HepG2 (cell line): ENCODE data around the gene SERPINB6. TPM values are rescaled to one million over a fixed set of nuclear protein-coding genes. Genes with fewer than 3 reads are reported as not detected.
A peak's percentile ranks its signal among the peaks of the same experiment; 100 is the strongest.

Source experiments
- ARID2 ChIP-seq: sonication (generic); formaldehyde crosslinking; IDR thresholded peaks from 2 replicates; pipeline ENCODE4 v1.8.1; 2022; ENCODE audit warnings: mild to moderate bottlenecking, missing genetic modification reagents, borderline replicate concordance
- DNMT1 ChIP-seq: sonication (generic); formaldehyde crosslinking; IDR thresholded peaks from 2 replicates; pipeline ENCODE4 v1.5.1; 2020; ENCODE audit warnings: mild to moderate bottlenecking, missing genetic modification reagents
- GABPA ChIP-seq, 2 experiments: IDR thresholded peaks; 2 replicates each; pipeline ENCODE4 v1.6.1; 2011 to 2016; ENCODE audit warnings: low read depth in 2 of 2, low read length in 1 of 2, missing biosample characterization in 1 of 2, missing genetic modification characterization in 1 of 2
- HNF4G ChIP-seq, 2 experiments: sonication (generic) in 1 of 2; formaldehyde crosslinking in 1 of 2; IDR thresholded peaks; 2 replicates each; pipeline versions ENCODE4 v1.4.0 to v1.6.1; 2011 to 2020; ENCODE audit warnings: borderline replicate concordance in 2 of 2, low read depth in 2 of 2, mild to moderate bottlenecking in 2 of 2, low read length in 1 of 2, missing genetic modification reagents in 1 of 2, moderate library complexity in 1 of 2
- NFIC ChIP-seq: IDR thresholded peaks from 2 replicates; pipeline ENCODE4 v1.6.1; 2012; ENCODE audit warnings: mild to moderate bottlenecking, low read length, inconsistent platforms
- PHF20 ChIP-seq: sonication (generic); formaldehyde crosslinking; IDR thresholded peaks from 2 replicates; pipeline ENCODE4 v1.5.0; 2020; ENCODE audit warnings: mild to moderate bottlenecking, missing genetic modification reagents
- RARG ChIP-seq: sonication (generic); formaldehyde crosslinking; IDR thresholded peaks from 2 replicates; pipeline ENCODE4 v1.4.0; 2020; ENCODE audit warnings: low read depth, mild to moderate bottlenecking, missing genetic modification reagents
- SMC3 ChIP-seq: IDR thresholded peaks from 2 replicates; pipeline ENCODE4 v1.6.1; 2011; ENCODE audit warnings: low read length, improper control_type of control experiment
- SRSF1 ChIP-seq: fragments of 200-400 bp; formaldehyde crosslinking; optimal IDR thresholded peaks from 2 replicates; pipeline ENCODE3; 2017; ENCODE audit warnings: mild to moderate bottlenecking, low read depth, low read length, moderate library complexity
- ZNF292 ChIP-seq: sonication (generic); formaldehyde crosslinking; IDR thresholded peaks from 2 replicates; pipeline ENCODE4 v1.8.1; 2022; ENCODE audit warnings: mild to moderate bottlenecking, low read depth, missing genetic modification reagents, borderline replicate concordance
- ZNF543 ChIP-seq: sonication (generic); formaldehyde crosslinking; IDR thresholded peaks from 2 replicates; pipeline ENCODE4 v1.4.0; 2020; ENCODE audit warnings: mild to moderate bottlenecking, missing genetic modification reagents
- ZNF607 ChIP-seq: sonication (generic); formaldehyde crosslinking; IDR thresholded peaks from 2 replicates; pipeline ENCODE4 v1.5.1; 2020; ENCODE audit warnings: missing genetic modification reagents, mild to moderate bottlenecking, borderline replicate concordance
- ZNF879 ChIP-seq: sonication (generic); formaldehyde crosslinking; IDR thresholded peaks from 2 replicates; pipeline ENCODE4 v1.8.1; 2023; ENCODE audit warnings: missing genetic modification reagents
- polyA plus RNA-seq, 8 experiments: library from polyadenylated mRNA; depleted of rRNA in 3 of 8; stranded (reverse) in 7 of 8; unstranded in 1 of 8; fragments of >200 nt; fragmentation: Illumina TruSeq in 4 of 8; extraction: Trizol in 4 of 8; gene quantifications; 2 replicates each; pipeline versions ENCODE4 v1.2.1 to v1.2.3, GENCODE V29; 2011 to 2016; ENCODE audit warnings: low read depth in 4 of 8, missing spikeins in 1 of 8, mixed read lengths in 1 of 8; ENCODE audit not compliant: insufficient read depth in 1 of 8
- total RNA-seq, 5 experiments: library from RNA; depleted of rRNA; stranded (reverse); fragments of >200 nt; fragmentation: Illumina TruSeq; extraction: Trizol; gene quantifications; 2 replicates each; pipeline ENCODE4 v1.2.3, GENCODE V29; 2016; ENCODE audit warnings: low read depth in 1 of 5
- TF ChIP-seq, protein P1 (sequence below): sonication (generic); formaldehyde crosslinking; IDR thresholded peaks from 2 replicates; pipeline ENCODE4 v1.5.1; 2020; ENCODE audit warnings: missing genetic modification reagents, mild to moderate bottlenecking, borderline replicate concordance
- TF ChIP-seq, protein P2 (sequence below): sonication (generic); formaldehyde crosslinking; IDR thresholded peaks from 2 replicates; pipeline ENCODE4 v1.5.1; 2020; ENCODE audit warnings: mild to moderate bottlenecking, missing genetic modification reagents, moderate library complexity
- TF ChIP-seq, protein P3 (sequence below): IDR thresholded peaks from 2 replicates; pipeline ENCODE4 v1.4.0; 2020; ENCODE audit warnings: mild to moderate bottlenecking, missing genetic modification reagents

Gene SERPINB6
- total and polyA plus RNA-seq, 2 of the 13 experiments (the other 11 are each of a cell fraction or from before 2014, with no cell fraction given) = 38.2 to 61.3 TPM

DNA sequence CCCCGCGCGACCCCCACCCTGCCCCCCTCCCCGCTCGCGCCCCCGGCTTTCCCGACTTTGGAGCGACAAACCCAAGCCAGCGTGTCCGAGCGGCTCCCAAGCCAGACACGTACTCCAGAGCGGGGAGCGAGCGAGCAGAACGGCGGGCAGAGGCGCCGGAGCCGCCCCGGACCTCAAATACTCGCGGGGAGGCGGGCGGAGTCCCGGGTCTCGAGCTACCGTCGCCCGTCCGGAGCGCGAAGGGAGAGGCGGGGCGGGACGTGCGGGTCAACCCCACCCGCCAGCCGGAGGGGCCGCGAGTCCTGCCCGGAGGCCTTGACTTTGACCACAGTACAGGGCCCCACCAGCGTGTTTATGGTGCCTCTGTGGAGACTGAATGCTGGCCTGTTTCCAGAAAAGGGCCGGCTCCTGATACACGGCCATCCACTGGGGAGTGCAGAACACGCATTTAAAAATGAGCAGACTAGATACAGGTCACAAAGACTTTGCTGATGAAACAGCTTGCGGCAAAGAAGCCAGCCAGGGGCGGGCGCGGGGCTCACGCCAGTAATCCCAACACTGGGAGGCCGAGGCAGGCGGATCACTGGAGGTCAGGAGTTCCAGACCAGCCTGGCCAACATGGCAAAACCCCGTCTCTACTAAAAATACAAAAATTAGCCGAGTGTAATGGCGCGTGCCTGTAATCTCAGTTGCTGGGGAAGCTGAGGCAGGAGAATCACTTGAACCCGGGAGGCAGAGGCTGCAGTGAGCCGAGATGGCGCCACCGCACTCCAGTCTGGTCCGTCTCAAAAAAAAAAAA, at the start of gene SERPINB6 (continued):
- TF ChIP-seq ARID2 (CRISPR knock-in tag) (0 out of 2 replicates have a peak, but pooled peaks have one; percentile 10), GABPA (IDR thresholded peaks at IDR 0.05; ENCODE audit: low read depth, low read length) (no peak), GABPA (CRISPR knock-in tag; IDR thresholded peaks at IDR 0.05; ENCODE audit: low read depth) (no peak), HNF4G (IDR thresholded peaks at IDR 0.05; ENCODE audit: borderline replicate concordance, low read depth, low read length) (no peak), HNF4G (CRISPR knock-in tag; IDR thresholded peaks at IDR 0.05; ENCODE audit: borderline replicate concordance, low read depth) (peak; percentile 18; the same call in 1 of the 2 replicates), PHF20 (CRISPR knock-in tag) (peak; percentile 58; the same call in 1 of the 2 replicates), SMC3 (no peak), NFIC (no peak), ZNF879 (no peak; the same call in 1 of the 2 replicates), ZNF607 (CRISPR knock-in tag) (peak; percentile 38; the same call in 1 of the 2 replicates), ZNF292 (CRISPR knock-in tag) (0 out of 2 replicates have a peak, but pooled peaks have one; percentile 69), RARG (CRISPR knock-in tag) (no peak), SRSF1 (peak; percentile 50), DNMT1 (CRISPR knock-in tag) (peak; percentile 95), ZNF543 (no peak; the same call in 1 of the 2 replicates)
- TF ChIP-seq, protein P1, sequence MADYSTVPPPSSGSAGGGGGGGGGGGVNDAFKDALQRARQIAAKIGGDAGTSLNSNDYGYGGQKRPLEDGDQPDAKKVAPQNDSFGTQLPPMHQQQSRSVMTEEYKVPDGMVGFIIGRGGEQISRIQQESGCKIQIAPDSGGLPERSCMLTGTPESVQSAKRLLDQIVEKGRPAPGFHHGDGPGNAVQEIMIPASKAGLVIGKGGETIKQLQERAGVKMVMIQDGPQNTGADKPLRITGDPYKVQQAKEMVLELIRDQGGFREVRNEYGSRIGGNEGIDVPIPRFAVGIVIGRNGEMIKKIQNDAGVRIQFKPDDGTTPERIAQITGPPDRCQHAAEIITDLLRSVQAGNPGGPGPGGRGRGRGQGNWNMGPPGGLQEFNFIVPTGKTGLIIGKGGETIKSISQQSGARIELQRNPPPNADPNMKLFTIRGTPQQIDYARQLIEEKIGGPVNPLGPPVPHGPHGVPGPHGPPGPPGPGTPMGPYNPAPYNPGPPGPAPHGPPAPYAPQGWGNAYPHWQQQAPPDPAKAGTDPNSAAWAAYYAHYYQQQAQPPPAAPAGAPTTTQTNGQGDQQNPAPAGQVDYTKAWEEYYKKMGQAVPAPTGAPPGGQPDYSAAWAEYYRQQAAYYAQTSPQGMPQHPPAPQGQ (CRISPR knock-in tag) = no peak
- TF ChIP-seq, protein P2, sequence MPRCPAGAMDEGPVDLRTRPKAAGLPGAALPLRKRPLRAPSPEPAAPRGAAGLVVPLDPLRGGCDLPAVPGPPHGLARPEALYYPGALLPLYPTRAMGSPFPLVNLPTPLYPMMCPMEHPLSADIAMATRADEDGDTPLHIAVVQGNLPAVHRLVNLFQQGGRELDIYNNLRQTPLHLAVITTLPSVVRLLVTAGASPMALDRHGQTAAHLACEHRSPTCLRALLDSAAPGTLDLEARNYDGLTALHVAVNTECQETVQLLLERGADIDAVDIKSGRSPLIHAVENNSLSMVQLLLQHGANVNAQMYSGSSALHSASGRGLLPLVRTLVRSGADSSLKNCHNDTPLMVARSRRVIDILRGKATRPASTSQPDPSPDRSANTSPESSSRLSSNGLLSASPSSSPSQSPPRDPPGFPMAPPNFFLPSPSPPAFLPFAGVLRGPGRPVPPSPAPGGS (CRISPR knock-in tag) = peak; percentile 42; the same call in 1 of the 2 replicates
- TF ChIP-seq, protein P3, sequence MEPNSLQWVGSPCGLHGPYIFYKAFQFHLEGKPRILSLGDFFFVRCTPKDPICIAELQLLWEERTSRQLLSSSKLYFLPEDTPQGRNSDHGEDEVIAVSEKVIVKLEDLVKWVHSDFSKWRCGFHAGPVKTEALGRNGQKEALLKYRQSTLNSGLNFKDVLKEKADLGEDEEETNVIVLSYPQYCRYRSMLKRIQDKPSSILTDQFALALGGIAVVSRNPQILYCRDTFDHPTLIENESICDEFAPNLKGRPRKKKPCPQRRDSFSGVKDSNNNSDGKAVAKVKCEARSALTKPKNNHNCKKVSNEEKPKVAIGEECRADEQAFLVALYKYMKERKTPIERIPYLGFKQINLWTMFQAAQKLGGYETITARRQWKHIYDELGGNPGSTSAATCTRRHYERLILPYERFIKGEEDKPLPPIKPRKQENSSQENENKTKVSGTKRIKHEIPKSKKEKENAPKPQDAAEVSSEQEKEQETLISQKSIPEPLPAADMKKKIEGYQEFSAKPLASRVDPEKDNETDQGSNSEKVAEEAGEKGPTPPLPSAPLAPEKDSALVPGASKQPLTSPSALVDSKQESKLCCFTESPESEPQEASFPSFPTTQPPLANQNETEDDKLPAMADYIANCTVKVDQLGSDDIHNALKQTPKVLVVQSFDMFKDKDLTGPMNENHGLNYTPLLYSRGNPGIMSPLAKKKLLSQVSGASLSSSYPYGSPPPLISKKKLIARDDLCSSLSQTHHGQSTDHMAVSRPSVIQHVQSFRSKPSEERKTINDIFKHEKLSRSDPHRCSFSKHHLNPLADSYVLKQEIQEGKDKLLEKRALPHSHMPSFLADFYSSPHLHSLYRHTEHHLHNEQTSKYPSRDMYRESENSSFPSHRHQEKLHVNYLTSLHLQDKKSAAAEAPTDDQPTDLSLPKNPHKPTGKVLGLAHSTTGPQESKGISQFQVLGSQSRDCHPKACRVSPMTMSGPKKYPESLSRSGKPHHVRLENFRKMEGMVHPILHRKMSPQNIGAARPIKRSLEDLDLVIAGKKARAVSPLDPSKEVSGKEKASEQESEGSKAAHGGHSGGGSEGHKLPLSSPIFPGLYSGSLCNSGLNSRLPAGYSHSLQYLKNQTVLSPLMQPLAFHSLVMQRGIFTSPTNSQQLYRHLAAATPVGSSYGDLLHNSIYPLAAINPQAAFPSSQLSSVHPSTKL = peak; percentile 86
